PFSK-1 (cell line): ENCODE measurements around the gene SHC4.

Experiments used
- FOXP2 ChIP-seq: optimal IDR thresholded peaks from 2 replicates; pipeline ENCODE3; 2011; ENCODE audit warnings: borderline replicate concordance, control low read depth, inconsistent platforms; ENCODE audit not compliant: insufficient read depth; ENCODE audit errors: extremely low read length, extremely low read depth
- POLR2AphosphoS5 ChIP-seq: IDR thresholded peaks from 2 replicates; pipeline ENCODE4 v1.6.1; 2012; ENCODE audit warnings: low read depth, mild to moderate bottlenecking, control low read depth, low read length, moderate library complexity
- SIN3A ChIP-seq: IDR thresholded peaks from 2 replicates; pipeline ENCODE4 v1.6.1; 2012; ENCODE audit warnings: mild to moderate bottlenecking, low read length, moderate library complexity, borderline replicate concordance; ENCODE audit not compliant: insufficient read depth
- TAF1 ChIP-seq: IDR thresholded peaks from 2 replicates; pipeline ENCODE4 v1.6.1; 2012; ENCODE audit warnings: low read length, control low read depth, borderline replicate concordance; ENCODE audit not compliant: insufficient read depth
- TF ChIP-seq, protein P1 (sequence below), 2 experiments: IDR thresholded peaks; 2 replicates each; pipeline versions ENCODE4 v1.6.1 to v1.8.0; 2011 to 2012; ENCODE audit warnings: low read depth in 2 of 2, low read length in 2 of 2, control low read depth in 1 of 2, inconsistent platforms in 1 of 2, mild to moderate bottlenecking in 1 of 2, moderate library complexity in 1 of 2; ENCODE audit not compliant: insufficient read depth in 1 of 2

SHC4 gene

DNA sequence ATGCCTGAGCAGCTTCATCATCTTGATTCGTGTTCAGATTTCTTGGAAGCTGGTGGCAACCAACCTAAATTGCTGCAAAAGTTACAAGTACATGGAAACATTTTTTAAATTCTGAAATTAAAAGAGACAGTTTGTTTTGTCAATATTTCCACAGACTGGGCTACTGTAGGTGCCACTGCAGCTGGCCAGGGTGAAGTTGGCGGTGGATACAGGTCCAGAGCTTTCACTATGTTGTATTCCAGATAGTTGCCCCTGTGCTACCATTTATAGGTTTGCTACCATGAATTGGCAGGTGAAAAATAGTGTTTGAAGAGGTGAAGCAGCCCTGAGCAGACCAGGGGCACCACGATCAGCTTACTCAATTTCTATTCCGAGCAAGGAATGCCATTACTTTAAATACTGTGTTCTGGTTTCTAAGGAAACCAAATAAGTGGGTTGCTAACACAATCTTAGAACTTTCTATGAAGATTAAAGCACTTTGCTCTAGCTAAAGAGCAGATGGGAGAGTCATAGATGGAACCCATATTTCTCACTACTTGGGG, 21.2 kb upstream of the SHC4 start:
- TF ChIP-seq POLR2AphosphoS5 (no peak), TAF1 (no peak), FOXP2 (no peak), SIN3A (no peak)
- TF ChIP-seq, protein P1, sequence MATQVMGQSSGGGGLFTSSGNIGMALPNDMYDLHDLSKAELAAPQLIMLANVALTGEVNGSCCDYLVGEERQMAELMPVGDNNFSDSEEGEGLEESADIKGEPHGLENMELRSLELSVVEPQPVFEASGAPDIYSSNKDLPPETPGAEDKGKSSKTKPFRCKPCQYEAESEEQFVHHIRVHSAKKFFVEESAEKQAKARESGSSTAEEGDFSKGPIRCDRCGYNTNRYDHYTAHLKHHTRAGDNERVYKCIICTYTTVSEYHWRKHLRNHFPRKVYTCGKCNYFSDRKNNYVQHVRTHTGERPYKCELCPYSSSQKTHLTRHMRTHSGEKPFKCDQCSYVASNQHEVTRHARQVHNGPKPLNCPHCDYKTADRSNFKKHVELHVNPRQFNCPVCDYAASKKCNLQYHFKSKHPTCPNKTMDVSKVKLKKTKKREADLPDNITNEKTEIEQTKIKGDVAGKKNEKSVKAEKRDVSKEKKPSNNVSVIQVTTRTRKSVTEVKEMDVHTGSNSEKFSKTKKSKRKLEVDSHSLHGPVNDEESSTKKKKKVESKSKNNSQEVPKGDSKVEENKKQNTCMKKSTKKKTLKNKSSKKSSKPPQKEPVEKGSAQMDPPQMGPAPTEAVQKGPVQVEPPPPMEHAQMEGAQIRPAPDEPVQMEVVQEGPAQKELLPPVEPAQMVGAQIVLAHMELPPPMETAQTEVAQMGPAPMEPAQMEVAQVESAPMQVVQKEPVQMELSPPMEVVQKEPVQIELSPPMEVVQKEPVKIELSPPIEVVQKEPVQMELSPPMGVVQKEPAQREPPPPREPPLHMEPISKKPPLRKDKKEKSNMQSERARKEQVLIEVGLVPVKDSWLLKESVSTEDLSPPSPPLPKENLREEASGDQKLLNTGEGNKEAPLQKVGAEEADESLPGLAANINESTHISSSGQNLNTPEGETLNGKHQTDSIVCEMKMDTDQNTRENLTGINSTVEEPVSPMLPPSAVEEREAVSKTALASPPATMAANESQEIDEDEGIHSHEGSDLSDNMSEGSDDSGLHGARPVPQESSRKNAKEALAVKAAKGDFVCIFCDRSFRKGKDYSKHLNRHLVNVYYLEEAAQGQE (IDR thresholded peaks at IDR 0.05; ENCODE audit: insufficient read depth in 1 of 2, low read depth in 2 of 2, low read length in 2 of 2) = no peak

DNA sequence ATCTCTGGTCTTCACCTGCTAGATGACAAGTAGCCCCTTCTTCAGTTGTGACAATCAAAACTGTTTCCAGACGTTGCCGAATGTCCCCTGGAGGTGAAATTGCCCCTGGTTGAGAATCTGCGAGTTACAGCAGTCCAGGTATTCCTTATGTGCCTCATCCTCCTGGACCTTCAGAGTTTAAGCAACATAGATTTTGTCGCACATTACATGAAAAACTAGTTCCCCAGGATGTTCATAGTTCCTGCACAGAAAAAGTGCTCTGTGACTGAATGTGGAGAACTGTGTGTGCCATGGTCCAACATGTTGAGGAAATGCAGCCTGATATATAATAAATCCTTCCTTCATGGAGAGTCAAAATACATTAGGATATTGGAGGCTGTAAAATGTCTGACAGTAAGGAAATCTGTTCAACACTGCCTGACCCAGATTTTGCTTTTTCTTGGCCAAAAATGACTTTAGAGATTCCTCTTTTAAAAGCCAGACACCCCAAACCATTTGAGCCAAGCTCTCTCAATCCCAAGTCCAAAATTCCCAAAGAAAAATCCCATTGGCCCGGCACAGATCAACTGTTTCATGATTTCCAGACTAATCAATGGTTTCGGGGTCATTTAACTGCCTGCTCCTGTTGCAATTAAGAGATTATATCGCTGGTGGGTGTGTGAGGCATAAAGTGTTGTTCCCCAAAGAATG, 20.4 kb upstream of the SHC4 start:
- TF ChIP-seq POLR2AphosphoS5 (no peak), FOXP2 (no peak), SIN3A (no peak), TAF1 (no peak)
- TF ChIP-seq, protein P1 (IDR thresholded peaks at IDR 0.05; ENCODE audit: insufficient read depth in 1 of 2, low read depth in 2 of 2, low read length in 2 of 2) = no peak

DNA sequence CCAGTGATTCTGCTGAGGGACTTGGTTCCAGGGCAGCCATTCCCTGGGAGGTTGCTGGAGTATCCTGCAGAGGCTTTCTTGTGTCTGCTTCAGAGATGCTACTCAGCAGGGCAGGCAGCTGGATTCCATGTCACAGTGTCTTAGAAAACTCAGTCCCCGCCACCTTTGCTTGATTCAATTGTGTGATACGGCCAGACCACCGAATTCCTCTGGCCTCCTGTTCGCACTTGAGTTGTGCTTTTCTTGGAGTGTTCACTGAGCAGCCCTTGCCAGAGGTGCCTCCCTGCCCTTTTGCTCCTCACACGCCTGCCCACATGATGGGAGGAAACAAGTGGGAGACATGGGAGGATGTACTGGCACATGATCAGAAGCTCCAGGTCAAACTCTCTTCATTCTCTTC, 19.6 kb upstream of the SHC4 start:
- TF ChIP-seq TAF1 = no peak

DNA sequence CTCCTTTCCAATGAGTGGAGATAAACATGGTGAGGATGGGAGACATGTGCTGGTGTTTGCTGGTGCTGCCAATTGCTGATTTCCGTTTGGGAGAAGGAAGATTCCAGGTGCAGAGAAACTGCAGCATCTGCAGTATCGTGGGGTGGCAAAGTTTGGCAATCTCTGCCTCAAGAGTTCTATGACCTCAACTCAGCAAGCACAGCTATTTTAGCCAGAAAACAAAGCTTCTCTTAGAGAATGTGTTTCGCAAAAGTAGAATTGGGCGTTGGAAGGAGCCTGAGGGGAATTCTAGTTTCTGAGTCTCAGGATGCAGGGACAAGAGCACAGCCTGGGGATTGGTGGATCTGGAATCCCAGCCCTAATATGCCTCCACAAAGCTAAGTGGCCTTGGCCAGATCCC, 18.2 kb upstream of the SHC4 start:
- TF ChIP-seq, protein P1 (IDR thresholded peaks at IDR 0.05; ENCODE audit: insufficient read depth in 1 of 2, low read depth in 2 of 2, low read length in 2 of 2) = no peak
- no peak for TF ChIP-seq TAF1

DNA sequence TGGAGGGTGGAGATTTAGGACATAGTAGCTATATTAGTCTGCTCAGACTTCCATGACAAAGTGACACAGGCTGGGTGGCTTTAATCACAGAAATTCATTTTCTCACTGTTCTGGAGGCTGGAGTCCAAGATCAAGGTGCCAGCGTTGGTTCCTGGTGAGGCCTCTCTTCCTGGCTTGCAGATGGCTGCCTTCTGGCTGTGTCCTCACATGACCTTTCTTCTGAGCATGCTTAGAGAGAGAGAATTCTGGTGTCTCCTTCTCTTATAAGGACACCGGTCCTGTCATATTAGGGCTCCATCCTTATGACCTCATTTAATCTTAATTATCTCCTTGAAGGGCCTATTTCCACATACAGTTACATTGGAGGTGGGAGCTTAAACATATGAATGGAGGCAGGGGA, 14.9 kb upstream of the SHC4 start:
- TF ChIP-seq, protein P1 (IDR thresholded peaks at IDR 0.05; ENCODE audit: insufficient read depth in 1 of 2, low read depth in 2 of 2, low read length in 2 of 2) = no peak
- no peak for TF ChIP-seq SIN3A
- no peak for TF ChIP-seq POLR2AphosphoS5
- no peak for TF ChIP-seq FOXP2
- TF ChIP-seq TAF1 = no peak
